Ramos (cell line): Measurements from ENCODE around the gene EFNA4.

ENCODE experiments used
- in situ Hi-C: fragments of 300-500 bp; cut with MboI; formaldehyde crosslinking; loops from one replicate; pipeline ENCODE4 v1.14.3; 2022; ENCODE audit warnings: low sequenced_read_pairs; ENCODE audit not compliant: unreplicated experiment

The EFNA4 gene

DNA sequence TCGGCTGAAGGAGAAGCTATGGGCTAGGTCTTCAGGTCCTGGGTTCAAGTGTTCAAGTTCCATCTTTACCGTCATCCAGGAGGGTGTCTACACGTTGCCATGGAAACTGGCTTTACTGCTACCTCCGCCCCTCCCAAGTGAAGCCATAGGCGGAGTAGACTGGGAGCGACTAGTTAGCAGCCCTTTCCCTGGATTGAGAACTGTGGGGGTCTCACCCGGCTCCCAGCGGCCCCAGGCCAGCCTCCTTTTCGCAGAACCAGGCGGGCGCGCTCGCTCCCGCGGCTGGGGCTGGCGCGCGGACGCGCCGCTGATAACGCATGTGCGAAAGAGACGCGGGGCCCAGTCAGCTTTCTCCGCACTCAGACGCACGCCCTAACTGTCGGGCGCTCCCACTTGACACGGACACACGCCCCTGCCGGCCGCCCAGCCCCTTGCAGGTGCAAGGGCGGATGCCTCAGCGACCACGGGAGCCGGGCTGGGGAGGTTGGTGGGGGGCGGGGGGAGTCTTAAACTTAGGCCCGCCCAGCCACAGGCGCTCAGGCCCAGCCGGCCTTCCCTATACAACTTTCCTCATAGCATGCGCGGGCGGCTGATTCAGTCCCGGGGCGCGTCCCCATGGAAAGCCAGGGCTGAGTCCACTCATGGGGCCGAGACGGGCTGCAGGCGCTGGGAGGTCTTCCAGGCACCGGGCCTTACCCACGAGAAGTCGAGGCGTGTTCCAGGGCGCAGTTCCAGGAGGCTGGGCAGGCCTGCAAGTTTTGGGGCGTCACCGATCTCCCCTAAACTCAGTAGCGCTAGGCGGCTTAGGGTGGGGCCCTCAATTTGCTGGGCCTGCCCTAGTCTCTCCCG is 7.4 kb downstream of the EFNA4 start:
- in situ Hi-C loops = loop anchor here (25.0 kb wide), 1 partner anchor 409 kb away; no protein-coding TSS in a partner anchor

DNA sequence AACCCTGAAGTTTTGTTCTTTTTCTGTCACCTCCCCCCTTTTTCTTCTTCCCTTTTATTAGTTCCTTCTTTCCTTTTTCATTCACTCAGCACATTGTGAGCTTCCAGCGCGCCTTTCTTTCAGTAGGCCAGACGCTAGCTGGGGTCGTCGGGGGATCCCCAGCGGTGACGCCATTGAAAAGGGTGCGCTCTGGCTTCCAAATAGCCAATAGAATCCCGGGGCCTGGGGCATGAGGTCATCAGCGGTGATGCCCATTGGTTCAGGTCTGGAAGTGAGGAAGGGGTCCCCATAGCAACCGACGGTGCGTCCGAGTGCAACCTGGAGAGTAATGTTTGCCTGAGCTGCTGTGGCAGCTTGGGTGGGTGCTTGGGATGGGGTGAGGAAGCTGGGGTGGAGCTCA is 8.2 kb downstream of the EFNA4 start:
- in situ Hi-C loops = loop anchor here (25.0 kb wide), 1 partner anchor 409 kb away; no protein-coding TSS in a partner anchor

GRCh38 chr1:155072531-155073289 is 9.2 kb downstream of the EFNA4 start:
- in situ Hi-C loops = loop anchor here (25.0 kb wide), 1 partner anchor 410 kb away; no protein-coding TSS in a partner anchor

GRCh38 chr1:155073377-155074242 is 10.1 kb downstream of the EFNA4 start:
- in situ Hi-C loops = loop anchor here (25.0 kb wide), 1 partner anchor 411 kb away; no protein-coding TSS in a partner anchor

- in situ Hi-C loops = no loop called here
Measured at GRCh38 chr1:155075535-155075934, 12.0 kb downstream of the EFNA4 start.

GRCh38 chr1:155076371-155076770 is 12.8 kb downstream of the EFNA4 start:
- in situ Hi-C loops = no loop called here

- in situ Hi-C loops = no loop called here
Measured at GRCh38 chr1:155077346-155077745, 13.8 kb downstream of the EFNA4 start.

GRCh38 chr1:155077758-155078445 is 14.4 kb downstream of the EFNA4 start:
- in situ Hi-C loops = no loop called here

DNA sequence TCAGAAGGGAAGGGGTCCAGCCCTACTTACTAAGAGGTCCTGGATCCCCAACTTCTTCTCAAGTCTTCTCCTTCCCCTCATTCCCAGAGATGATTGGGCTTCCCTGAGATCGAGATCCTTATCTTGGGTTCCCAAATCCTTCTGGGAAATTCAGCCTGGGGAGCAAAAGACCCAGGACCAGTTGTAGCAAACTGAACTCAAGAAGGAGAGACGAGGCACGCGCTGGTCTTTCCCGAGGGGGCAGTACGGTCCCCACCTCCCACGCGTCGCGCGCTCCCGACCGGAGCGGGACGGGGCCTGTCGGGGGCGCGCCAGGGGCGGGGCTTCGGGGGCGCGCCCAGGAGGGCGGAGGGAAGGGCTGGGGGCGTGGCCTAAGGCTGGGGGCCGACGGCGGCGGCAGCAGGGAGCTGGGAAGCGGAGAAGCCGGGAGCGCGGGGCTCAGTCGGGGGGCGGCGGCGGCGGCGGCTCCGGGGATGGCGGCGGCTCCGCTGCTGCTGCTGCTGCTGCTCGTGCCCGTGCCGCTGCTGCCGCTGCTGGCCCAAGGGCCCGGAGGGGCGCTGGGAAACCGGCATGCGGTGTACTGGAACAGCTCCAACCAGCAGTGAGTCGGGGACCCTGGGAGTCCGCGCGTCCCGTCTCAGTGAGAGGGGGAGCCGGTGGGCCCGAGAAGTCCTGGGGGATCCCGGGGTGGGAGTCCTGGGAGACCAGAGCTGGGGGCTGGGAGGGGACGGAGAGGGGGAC is 15.1 kb downstream of the EFNA4 start, which contains the start of gene EFNA3:
TSS of gene EFNA3 (plus strand) at position 369 of the 741 bp plus-strand sequence. CDS start at position 474, 105 bp downstream.
- in situ Hi-C loops = no loop called here

- in situ Hi-C loops = no loop called here
Measured at GRCh38 chr1:155079210-155079486, 15.6 kb downstream of the EFNA4 start.

DNA sequence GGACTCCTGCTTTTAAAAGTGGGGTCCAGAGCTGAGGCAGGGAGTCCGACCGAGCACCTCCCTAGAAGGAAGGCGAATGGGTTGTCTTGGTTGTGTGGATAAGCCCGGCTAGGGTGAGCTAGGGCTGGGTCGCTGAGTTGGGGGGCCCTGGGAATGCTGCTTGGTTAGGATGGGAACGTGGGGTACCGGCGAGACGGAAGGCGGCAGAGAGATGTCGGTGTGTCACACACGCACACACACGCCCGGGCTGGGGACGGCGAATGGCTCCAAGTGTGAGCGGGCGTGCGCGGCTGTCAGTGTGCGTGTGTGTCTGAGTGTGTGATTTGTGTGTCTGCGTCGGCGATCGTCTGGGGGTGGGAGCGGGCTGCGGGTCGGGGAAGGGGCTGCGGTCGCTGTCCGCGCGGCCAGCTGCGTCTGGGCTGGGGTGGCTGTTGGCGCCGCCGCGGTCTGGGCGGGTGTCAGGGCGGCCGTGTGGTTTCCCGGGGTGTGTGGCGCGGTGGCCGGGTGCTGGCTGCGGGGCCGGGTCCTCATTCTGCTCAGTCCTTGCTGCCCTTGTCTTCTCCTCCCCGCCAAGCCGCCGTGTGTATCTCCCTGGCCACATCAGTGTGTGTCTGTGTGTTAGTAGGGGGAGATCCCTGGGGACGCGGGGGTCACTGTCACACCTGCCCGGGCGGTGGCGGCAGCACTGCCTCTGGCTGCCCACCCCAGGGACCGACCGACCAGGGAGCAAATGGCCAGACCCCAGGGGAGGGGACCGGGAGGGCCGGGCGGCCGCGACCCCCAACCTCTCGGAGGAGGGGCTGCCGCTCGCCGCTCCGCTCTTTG is 16.2 kb downstream of the EFNA4 start:
- in situ Hi-C loops = no loop called here

- in situ Hi-C loops = no loop called here
Measured at GRCh38 chr1:155080312-155081228, 17.0 kb downstream of the EFNA4 start.

DNA sequence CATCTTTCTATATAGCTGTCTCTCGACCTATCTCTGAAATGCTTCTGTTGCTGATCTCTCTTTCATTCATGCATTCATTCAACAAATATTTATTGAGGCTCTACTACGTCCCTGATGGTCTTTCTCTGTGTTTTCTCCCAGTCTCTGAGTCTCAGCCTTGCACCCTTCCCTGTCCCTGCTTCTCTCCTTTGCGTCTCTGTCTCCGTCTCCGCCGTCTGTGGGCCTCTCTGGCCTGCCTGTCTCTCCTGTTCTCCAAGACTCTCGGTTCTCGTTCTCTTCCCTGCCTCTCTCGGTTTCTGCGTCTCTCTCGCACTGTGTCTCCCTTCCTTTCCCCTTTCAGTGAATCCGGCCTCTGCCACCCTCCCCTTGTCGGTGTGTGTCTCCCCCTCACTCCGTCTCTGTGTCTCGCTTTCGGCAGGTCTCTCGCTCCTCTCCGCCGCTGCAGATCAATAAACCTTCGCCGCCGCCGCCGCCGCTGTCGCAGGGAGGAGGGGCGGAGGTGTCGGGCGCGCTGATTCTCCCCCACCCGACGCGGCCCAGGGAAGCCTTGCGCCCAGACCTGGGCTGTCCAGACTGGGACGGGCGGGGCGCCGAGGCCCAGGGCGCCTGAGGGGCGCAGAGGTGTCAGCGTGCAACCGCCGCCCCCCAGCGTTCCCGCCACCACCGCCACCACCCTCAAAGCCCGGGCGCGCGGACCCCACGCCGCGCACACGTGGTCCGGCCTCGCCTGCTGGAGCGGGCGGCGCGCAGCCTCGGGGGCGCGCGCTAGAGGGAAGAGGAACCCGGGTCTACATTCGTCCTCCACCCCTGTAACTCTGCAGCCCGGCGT is 18.1 kb downstream of the EFNA4 start:
- in situ Hi-C loops = no loop called here

DNA sequence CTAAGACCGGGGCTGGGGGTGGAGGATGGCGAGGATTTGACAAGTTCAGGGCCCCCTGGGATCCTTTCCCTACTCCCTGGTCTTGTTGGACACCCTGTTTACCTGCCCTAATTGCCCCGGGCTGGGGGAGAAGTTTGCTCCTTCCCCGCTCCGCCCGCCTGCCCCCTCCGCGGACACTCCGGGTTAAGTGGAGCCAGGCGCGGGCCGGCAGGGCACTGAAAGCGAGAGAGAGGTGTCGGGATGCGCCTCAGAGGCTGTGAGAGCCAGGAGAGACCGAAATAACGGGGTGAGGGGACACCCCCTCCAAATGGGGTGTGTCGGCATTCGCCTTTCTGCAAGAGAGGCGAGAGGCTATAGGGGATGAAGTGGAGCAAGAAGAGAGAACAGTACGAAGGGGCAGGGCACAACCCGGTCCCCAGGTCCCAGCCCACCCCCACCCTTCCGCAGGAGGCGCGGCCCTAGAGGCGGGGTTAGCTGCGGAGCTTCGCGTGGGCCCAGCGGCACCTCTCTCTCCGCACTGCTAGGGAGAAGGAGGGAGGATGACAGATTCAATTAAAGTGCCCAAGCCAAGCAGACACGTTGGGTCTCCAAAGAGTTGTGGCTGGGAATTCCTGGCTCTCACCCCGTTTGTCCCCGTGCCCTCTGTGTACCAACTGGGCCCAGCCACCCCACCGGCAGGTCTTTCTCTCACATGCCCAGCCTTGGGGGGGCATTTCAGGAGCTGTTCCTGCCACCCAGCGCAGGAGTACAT is 18.9 kb downstream of the EFNA4 start:
- in situ Hi-C loops = no loop called here

DNA sequence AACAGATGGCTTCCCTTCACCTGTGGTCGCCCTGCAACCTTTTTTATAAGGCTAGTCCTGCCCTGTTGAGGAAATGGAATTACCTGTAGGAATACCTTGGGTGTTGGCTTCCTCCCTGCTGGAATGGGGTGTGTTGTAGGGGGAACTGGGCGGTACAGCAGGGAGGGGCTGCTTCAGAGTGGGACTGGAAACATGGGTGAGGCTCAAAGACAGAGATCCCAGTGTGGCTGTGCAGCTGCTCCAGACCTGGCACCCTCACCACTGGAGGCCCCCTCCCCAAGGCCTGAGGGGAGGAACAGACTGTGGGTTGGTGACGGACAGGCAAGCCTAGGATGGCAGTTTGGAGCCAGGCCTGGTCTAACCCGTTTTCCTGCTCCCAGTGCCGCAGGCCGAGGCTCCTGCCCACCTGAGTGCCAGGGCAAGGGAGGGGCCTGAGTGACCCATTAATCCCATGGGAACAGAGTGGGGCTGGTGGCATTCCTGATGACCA is 19.6 kb downstream of the EFNA4 start:
- in situ Hi-C loops = no loop called here
